ENCODE data around the gene ADAMTS19.
"Not testable (repeated sequence)": the region's sequence is repeated elsewhere in the genome, so short reads cannot be mapped to it uniquely, and the experiment has no call there.

ADAMTS19 gene, protein sequence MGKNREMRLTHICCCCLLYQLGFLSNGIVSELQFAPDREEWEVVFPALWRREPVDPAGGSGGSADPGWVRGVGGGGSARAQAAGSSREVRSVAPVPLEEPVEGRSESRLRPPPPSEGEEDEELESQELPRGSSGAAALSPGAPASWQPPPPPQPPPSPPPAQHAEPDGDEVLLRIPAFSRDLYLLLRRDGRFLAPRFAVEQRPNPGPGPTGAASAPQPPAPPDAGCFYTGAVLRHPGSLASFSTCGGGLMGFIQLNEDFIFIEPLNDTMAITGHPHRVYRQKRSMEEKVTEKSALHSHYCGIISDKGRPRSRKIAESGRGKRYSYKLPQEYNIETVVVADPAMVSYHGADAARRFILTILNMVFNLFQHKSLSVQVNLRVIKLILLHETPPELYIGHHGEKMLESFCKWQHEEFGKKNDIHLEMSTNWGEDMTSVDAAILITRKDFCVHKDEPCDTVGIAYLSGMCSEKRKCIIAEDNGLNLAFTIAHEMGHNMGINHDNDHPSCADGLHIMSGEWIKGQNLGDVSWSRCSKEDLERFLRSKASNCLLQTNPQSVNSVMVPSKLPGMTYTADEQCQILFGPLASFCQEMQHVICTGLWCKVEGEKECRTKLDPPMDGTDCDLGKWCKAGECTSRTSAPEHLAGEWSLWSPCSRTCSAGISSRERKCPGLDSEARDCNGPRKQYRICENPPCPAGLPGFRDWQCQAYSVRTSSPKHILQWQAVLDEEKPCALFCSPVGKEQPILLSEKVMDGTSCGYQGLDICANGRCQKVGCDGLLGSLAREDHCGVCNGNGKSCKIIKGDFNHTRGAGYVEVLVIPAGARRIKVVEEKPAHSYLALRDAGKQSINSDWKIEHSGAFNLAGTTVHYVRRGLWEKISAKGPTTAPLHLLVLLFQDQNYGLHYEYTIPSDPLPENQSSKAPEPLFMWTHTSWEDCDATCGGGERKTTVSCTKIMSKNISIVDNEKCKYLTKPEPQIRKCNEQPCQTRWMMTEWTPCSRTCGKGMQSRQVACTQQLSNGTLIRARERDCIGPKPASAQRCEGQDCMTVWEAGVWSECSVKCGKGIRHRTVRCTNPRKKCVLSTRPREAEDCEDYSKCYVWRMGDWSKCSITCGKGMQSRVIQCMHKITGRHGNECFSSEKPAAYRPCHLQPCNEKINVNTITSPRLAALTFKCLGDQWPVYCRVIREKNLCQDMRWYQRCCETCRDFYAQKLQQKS

DNA sequence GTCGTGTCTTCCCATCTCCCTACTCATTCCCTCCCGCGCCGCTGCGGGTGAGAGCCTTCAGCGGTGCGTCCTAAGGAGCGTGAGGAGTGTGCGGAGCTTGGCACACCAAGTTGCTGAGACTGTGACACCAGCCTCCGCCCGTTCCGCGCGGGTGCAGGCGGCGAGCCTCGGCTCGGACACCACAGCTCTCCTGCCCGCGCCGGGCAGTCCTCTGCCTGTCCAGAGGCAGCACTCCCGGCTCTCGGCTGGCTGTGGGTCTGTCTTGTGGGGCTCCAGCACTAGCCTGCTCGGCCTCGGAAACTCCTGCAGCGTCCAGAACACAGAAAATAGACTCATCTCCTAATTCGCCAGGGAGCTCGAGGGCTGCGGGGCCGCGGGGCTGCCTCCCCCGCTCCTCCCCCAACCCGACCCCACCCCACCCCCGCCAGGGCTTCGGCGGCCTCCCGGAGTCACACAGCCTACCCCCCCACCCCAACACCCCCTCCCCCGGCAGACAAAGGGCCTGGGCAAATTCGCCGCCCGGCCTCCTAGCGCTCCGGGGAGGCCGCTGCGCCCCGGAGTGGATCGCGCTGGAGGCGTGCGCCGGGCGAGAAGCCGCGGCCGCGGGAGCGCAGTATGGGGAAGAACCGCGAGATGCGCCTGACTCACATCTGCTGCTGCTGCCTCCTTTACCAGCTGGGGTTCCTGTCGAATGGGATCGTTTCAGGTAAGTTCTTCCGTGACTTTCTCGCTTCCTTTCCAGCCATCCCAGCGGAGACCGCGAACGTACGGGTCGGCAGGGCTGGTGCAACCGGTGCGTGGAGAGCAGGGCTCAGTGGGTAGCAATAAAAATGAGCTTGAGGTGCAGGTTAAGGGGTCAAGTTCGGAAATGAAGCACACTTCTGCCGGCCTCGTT, at the start of gene ADAMTS19:
TSS of gene ADAMTS19 (plus strand) at position 522 of the 895 bp plus-strand sequence. CDS start at position 616, 94 bp downstream.
- no peak within 1 kb of the TSS for H3K27ac Mint-ChIP-seq
- no peaks in the 10 kb centered on the region for H3K9me3 Mint-ChIP-seq
- peaks cover 9% of the 10 kb centered on the region for H3K4me1 Mint-ChIP-seq (ENCODE audit: low read depth)
- peak; percentile 31 for DNase-seq
- peaks cover 49% of the 10 kb centered on the region for H3K27me3 Mint-ChIP-seq
- no peaks in the 10 kb centered on the region for H3K36me3 Mint-ChIP-seq (ENCODE audit: low read depth)
- H3K4me3 Mint-ChIP-seq, result peak within 1 kb of the TSS; percentile 53

DNA sequence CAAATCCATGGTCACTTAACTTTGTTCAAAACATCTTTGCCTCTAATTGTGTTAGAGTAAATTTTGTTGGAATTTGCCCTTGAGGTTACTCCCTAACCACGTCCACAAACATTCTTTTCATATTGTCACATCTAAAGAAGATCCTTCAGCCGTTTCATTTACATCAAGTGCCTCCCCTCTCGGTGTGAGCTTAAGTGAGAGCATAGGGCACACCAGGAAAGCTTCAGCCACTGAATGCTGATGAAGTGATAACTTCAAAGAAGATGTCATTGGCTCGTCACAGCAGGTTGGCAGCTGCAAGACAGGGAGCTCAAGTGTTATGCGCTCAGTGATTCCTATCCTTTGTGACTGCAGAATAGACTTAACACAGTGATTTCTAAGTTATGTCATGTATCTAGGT, 49.6 kb upstream of the ADAMTS19 start:
- no peak for DNase-seq
- Mint-ChIP-seq H3K9me3 (peaks cover 9% of the 10 kb centered on the region), H3K4me1 (ENCODE audit: low read depth) (no peaks in the 10 kb centered on the region), H3K27me3 (no peaks in the 10 kb centered on the region), H3K27ac (no peak overlapping the region), H3K36me3 (ENCODE audit: low read depth) (no peaks in the 10 kb centered on the region), H3K4me3 (no peak overlapping the region)

DNA sequence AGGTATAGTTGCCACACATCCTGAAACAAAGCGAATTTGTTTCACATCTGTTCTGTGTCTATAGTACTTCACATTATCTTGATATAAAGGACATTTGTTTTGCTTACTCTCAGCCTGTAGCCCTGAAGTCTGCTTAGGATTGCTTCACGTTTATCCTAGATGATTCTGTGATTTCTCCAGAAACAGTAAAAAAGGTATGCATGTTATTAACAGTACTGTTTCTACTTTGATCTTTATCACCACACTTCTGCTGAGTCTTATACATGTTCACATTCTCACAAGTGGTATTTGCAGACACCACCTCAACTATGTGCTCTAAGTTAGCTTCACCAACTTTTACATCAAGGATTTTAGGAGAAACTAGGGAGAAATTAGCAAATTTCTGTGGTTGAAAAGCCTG, 47.4 kb upstream of the ADAMTS19 start:
- Mint-ChIP-seq H3K4me1 (ENCODE audit: low read depth) (no peaks in the 10 kb centered on the region), H3K27me3 (no peaks in the 10 kb centered on the region), H3K36me3 (ENCODE audit: low read depth) (no peaks in the 10 kb centered on the region), H3K27ac (no peak overlapping the region), H3K4me3 (no peak overlapping the region), H3K9me3 (peaks cover 13% of the 10 kb centered on the region)
- DNase-seq, result no peak

DNA sequence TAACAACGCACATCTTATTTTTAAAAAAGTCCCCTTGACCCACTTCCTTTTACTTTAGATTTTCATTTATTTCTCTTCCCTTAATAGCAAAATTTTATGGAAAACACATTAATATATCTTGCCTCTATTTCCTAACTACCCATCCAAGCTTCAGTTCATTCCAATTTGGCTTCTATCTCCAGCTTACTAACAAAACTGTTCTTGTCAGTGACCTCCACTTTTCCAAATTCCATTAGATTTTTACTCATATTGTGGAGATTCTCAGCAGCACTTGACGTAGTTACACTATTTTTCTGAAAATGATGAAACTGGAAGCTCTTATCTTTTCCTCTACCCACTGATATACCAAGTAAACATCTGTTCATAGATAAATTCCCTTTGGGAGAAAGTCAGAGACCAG, 46.5 kb upstream of the ADAMTS19 start:
- H3K27me3 Mint-ChIP-seq, result no peaks in the 10 kb centered on the region
- no peak for DNase-seq
- H3K36me3 Mint-ChIP-seq (ENCODE audit: low read depth), result no peaks in the 10 kb centered on the region
- H3K9me3 Mint-ChIP-seq, result peaks cover 13% of the 10 kb centered on the region
- H3K27ac Mint-ChIP-seq, result no peak overlapping the region
- H3K4me3 Mint-ChIP-seq, result no peak overlapping the region
- no peaks in the 10 kb centered on the region for H3K4me1 Mint-ChIP-seq (ENCODE audit: low read depth)

DNA sequence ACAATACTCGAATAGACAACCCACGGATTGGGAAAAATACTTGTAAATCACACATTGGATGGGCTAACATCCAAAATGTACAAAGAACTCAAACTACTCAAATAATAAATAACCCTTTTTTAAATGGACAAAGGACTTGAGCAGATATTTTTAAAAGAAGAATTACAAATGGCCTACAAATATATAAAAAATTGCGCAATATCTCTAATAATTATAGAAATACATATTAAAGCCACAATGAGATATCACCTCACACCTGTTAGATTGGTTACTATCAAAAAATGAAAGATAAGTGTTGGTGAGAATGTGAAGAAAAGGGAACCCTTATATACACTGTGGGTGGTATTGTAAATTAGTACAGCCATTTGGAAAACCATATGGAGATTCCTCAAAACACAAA, 40.8 kb upstream of the ADAMTS19 start:
- Mint-ChIP-seq H3K27me3 (no peaks in the 10 kb centered on the region), H3K9me3 (peaks cover 12% of the 10 kb centered on the region), H3K27ac (no peak overlapping the region), H3K4me1 (ENCODE audit: low read depth) (no peaks in the 10 kb centered on the region), H3K36me3 (ENCODE audit: low read depth) (no peaks in the 10 kb centered on the region), H3K4me3 (no peak overlapping the region)
- no peak for DNase-seq

DNA sequence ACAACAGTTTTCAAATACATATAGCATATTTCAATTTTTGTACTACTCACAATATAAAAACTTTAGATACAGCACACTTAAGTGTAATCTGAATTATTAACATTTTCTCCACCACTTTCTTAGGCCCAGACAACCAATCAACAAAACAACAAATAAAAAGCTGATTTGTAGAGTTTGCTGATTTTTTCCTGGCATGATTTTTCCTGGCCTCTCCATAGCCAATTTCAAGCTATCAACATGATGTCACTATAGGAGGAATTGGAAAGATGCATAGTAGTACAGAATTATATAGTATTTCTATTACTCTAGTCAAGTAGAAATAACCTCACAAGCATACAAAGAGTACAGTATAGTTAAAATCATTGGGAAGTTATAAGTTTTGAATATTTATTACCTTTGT, 35.1 kb upstream of the ADAMTS19 start:
- H3K4me1 Mint-ChIP-seq (ENCODE audit: low read depth), result no peaks in the 10 kb centered on the region
- H3K27ac Mint-ChIP-seq, result no peak overlapping the region
- DNase-seq, result no peak
- no peaks in the 10 kb centered on the region for H3K36me3 Mint-ChIP-seq (ENCODE audit: low read depth)
- no peaks in the 10 kb centered on the region for H3K27me3 Mint-ChIP-seq
- no peak overlapping the region for H3K4me3 Mint-ChIP-seq
- H3K9me3 Mint-ChIP-seq, result peaks cover 2% of the 10 kb centered on the region

DNA sequence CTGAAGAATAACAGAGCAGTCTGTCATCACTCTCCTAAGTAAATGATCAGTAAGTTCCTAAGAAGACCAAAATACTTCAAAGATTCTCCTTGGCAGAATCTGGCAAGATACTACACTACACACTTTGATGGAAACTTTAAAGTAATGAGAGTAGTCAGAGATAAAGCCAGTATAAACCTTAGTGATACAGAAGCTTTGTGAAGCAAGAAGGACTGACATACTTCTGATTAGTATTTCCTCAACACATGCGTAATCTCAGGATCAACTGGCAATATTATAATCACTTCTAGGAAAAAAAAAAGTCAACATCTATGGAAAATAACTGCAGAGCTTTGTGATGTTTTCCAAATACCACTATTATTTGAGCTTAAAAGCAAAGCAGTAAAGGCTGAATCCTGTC, 34.0 kb upstream of the ADAMTS19 start:
- no peaks in the 10 kb centered on the region for H3K27me3 Mint-ChIP-seq

DNA sequence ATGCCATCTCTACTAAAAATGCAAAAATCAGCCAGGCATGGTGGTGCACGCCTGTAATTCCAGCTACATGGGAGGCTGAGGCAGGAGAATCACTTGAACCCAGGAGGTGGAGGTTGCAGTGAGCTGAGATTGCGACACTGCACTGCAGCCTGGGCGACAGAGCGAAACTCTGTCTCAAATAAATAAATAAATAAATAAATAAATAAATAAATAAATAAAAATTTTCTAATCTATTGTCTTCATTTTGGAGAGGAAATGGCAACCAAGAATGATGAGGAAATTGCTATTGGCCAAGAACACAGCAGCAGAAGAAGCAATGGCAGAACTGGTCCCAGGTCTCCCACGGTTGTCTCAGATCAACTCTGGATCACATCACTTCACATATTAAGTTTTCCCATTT, 31.5 kb upstream of the ADAMTS19 start:
- not testable (repeated sequence) for H3K36me3 Mint-ChIP-seq (ENCODE audit: low read depth); DNase-seq; H3K27ac Mint-ChIP-seq; H3K27me3 Mint-ChIP-seq; H3K4me3 Mint-ChIP-seq; H3K9me3 Mint-ChIP-seq; H3K4me1 Mint-ChIP-seq (ENCODE audit: low read depth)

More for the DNA sequence above, 34.0 kb upstream of the ADAMTS19 start:
- Mint-ChIP-seq H3K36me3 (ENCODE audit: low read depth) (no peaks in the 10 kb centered on the region), H3K9me3 (peaks cover 2% of the 10 kb centered on the region), H3K4me1 (ENCODE audit: low read depth) (no peaks in the 10 kb centered on the region), H3K4me3 (no peak overlapping the region), H3K27ac (no peak overlapping the region)
- no peak for DNase-seq

DNA sequence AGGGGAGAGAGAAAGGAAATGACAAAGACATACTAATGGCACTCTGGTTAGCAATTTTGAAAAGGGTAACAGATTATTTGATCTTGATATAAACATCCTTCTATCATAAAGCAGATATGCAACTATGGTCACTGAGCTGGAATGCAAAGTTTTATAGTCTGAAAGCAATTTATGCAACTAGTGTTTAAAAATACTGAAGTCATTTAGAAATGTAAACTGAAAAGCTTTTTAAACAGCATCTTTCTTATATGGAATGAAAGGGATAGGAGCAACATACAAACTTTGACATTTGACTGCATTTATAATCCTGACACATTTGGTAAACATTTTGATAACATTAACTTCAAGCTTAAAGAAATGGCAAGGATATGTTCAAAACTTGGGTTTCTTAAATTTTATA, 28.7 kb upstream of the ADAMTS19 start:
- no peak for DNase-seq
- Mint-ChIP-seq H3K27me3 (no peaks in the 10 kb centered on the region), H3K4me3 (no peak overlapping the region), H3K4me1 (ENCODE audit: low read depth) (no peaks in the 10 kb centered on the region), H3K9me3 (peaks cover 4% of the 10 kb centered on the region), H3K27ac (no peak overlapping the region), H3K36me3 (ENCODE audit: low read depth) (no peaks in the 10 kb centered on the region)

DNA sequence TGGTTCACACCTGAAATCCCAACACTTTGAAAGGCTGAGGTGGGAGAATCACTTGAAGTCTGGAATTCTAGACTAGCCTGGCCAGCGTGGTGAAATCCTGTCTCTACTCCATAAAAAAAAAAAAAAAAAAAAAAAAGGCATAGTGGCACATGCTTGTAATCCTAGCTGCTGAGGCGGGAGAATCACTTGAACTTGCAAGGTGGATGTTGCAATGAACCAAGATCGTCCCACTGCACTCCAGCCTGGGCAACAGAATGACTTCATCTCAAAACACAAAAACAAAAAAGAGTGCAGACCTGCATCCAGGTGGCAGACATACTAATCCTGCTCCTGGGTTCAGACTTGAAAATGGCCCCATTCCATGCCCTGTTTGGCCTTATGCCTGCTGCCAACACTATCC, 21.8 kb upstream of the ADAMTS19 start:
- no peaks in the 10 kb centered on the region for H3K27me3 Mint-ChIP-seq
- H3K4me3 Mint-ChIP-seq, result no peak overlapping the region
- H3K9me3 Mint-ChIP-seq, result peaks cover 2% of the 10 kb centered on the region
- no peaks in the 10 kb centered on the region for H3K36me3 Mint-ChIP-seq (ENCODE audit: low read depth)
- no peak overlapping the region for H3K27ac Mint-ChIP-seq
- DNase-seq, result no peak
- H3K4me1 Mint-ChIP-seq (ENCODE audit: low read depth), result no peaks in the 10 kb centered on the region

DNA sequence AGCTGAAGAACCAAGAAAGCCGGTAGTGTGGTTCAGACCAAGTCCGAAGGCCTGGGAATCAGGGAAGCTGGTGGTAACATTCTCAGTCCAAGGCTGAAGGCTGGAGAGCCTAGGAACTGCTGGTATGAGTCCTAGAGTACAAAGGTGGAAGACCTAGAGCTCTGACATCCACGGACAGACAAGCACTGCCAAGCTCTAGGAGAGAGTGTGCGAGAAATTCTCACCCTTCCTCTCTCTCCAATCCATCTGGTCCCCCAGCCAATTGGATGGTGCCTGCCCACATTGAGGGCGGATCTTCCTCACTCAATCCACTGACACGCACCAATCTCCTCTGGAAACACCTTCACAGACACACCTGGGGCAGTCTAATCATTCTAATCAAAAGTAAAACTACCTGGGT, 19.7 kb upstream of the ADAMTS19 start:
- H3K4me1 Mint-ChIP-seq (ENCODE audit: low read depth), result no peaks in the 10 kb centered on the region
- no peaks in the 10 kb centered on the region for H3K9me3 Mint-ChIP-seq
- H3K27me3 Mint-ChIP-seq, result no peaks in the 10 kb centered on the region
- DNase-seq, result no peak
- H3K36me3 Mint-ChIP-seq (ENCODE audit: low read depth), result no peaks in the 10 kb centered on the region
- H3K4me3 Mint-ChIP-seq, result no peak overlapping the region
- no peak overlapping the region for H3K27ac Mint-ChIP-seq

DNA sequence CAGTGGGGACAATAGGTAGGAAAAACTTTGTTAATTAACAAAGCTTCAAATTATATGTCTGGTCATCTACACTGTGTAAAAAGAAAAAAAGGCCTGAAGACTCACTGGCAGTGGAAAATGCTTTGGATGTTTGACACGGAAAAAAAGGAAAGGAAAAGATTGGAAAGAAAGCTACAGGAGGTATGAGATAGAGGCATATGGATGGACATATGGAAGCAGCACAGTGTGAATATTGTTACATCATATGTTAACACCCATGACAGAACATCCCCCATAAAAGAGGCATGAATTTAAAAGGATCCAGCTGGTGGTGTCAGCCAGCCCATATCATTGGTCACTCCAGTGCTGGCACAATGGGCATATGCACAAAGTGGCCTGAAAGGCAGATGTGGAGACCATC, 19.0 kb upstream of the ADAMTS19 start:
- DNase-seq, result no peak
- Mint-ChIP-seq H3K4me1 (ENCODE audit: low read depth) (no peaks in the 10 kb centered on the region), H3K9me3 (no peaks in the 10 kb centered on the region), H3K27me3 (no peaks in the 10 kb centered on the region), H3K36me3 (ENCODE audit: low read depth) (no peaks in the 10 kb centered on the region), H3K27ac (no peak overlapping the region), H3K4me3 (no peak overlapping the region)

DNA sequence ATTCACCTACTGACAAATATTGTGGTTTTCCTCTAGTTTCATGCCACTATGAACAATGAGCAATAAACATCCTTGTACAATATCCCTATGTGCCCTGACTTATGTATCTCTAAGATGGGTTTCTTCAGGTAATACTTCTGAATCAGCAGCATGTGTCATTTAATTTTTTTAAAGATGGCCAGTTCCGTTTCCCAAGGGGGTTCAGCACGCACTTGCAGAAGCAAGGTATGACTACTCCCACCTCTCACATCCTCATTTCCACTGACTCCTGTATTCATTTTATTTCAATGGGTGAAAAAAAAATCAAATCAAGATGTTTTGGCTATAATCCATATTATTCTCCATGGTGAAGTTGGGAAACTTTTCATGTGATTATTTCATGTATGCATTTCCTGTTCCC, 14.7 kb upstream of the ADAMTS19 start:
- Mint-ChIP-seq H3K4me3 (no peak overlapping the region), H3K9me3 (no peaks in the 10 kb centered on the region), H3K27me3 (no peaks in the 10 kb centered on the region), H3K4me1 (ENCODE audit: low read depth) (no peaks in the 10 kb centered on the region), H3K36me3 (ENCODE audit: low read depth) (no peaks in the 10 kb centered on the region), H3K27ac (no peak overlapping the region)
- no peak for DNase-seq

DNA sequence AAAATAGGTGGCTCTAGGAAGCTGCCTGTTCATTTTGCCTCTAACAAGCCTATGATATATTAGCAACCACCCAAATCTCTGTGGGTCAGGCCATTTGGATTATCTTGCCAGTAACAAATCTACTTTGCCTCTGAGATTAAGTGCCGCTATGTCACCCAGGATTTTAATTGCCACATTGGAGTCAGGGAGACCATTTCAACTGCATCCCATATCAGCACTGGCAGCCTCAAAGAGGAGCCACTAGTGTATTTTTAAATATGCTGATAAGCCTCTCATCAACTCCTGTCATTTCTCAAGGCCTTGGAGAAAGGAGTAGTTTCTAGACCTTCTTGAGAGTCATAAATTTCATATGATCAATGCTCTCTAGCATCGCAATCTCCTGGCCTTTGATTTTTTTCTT, 12.1 kb upstream of the ADAMTS19 start:
- H3K27me3 Mint-ChIP-seq, result no peaks in the 10 kb centered on the region
- H3K4me3 Mint-ChIP-seq, result no peak overlapping the region
- peaks cover 4% of the 10 kb centered on the region for H3K9me3 Mint-ChIP-seq
- no peaks in the 10 kb centered on the region for H3K36me3 Mint-ChIP-seq (ENCODE audit: low read depth)
- no peak overlapping the region for H3K27ac Mint-ChIP-seq
- no peaks in the 10 kb centered on the region for H3K4me1 Mint-ChIP-seq (ENCODE audit: low read depth)
- no peak for DNase-seq
